ENCODE data around the gene CAST.
"Not testable (repeated sequence)": the region's sequence is repeated elsewhere in the genome, so short reads cannot be mapped to it uniquely, and the experiment has no call there.

The CAST gene

GRCh38 chr5:96785326-96786109, 123.3 kb downstream of the CAST start:
- H3K27me3 Mint-ChIP-seq (ENCODE audit: low read depth), result no peaks in the 10 kb centered on the region
- peaks cover 72% of the 10 kb centered on the region for H3K36me3 Mint-ChIP-seq (ENCODE audit: low read depth)
- no peak for DNase-seq (ENCODE audit: low spot score)
- H3K9me3 Mint-ChIP-seq, result no peaks in the 10 kb centered on the region
- H3K4me1 Mint-ChIP-seq (ENCODE audit: low read depth), result no peaks in the 10 kb centered on the region
- H3K27ac Mint-ChIP-seq, result no peak overlapping the region
- H3K4me3 Mint-ChIP-seq, result no peak overlapping the region

GRCh38 chr5:96788112-96788749, 126.1 kb downstream of the CAST start:
- no peaks in the 10 kb centered on the region for H3K9me3 Mint-ChIP-seq
- H3K36me3 Mint-ChIP-seq (ENCODE audit: low read depth), result peaks cover 70% of the 10 kb centered on the region
- no peak overlapping the region for H3K4me3 Mint-ChIP-seq
- DNase-seq (ENCODE audit: low spot score), result no peak
- peak overlapping the region; percentile 47 for H3K27ac Mint-ChIP-seq
- H3K27me3 Mint-ChIP-seq (ENCODE audit: low read depth), result no peaks in the 10 kb centered on the region
- H3K4me1 Mint-ChIP-seq (ENCODE audit: low read depth), result no peaks in the 10 kb centered on the region

- Mint-ChIP-seq H3K4me3 (no peak overlapping the region), H3K27me3 (ENCODE audit: low read depth) (no peaks in the 10 kb centered on the region), H3K9me3 (no peaks in the 10 kb centered on the region), H3K27ac (no peak overlapping the region), H3K4me1 (ENCODE audit: low read depth) (peaks cover 5% of the 10 kb centered on the region), H3K36me3 (ENCODE audit: low read depth) (peaks cover 76% of the 10 kb centered on the region)
- no peak for DNase-seq (ENCODE audit: low spot score)
Observed at GRCh38 chr5:96789794-96790330, 127.7 kb downstream of the CAST start.

- H3K4me1 Mint-ChIP-seq (ENCODE audit: low read depth), result peaks cover 14% of the 10 kb centered on the region
- no peak overlapping the region for H3K4me3 Mint-ChIP-seq
- H3K9me3 Mint-ChIP-seq, result no peaks in the 10 kb centered on the region
- H3K36me3 Mint-ChIP-seq (ENCODE audit: low read depth), result peaks cover 76% of the 10 kb centered on the region
- H3K27ac Mint-ChIP-seq, result no peak overlapping the region
- H3K27me3 Mint-ChIP-seq (ENCODE audit: low read depth), result no peaks in the 10 kb centered on the region
- no peak for DNase-seq (ENCODE audit: low spot score)
Observed at GRCh38 chr5:96790961-96791504, 128.9 kb downstream of the CAST start.

- peak overlapping the region; percentile 18 for H3K27ac Mint-ChIP-seq
- peaks cover 84% of the 10 kb centered on the region for H3K36me3 Mint-ChIP-seq (ENCODE audit: low read depth)
- H3K27me3 Mint-ChIP-seq (ENCODE audit: low read depth), result no peaks in the 10 kb centered on the region
- H3K9me3 Mint-ChIP-seq, result no peaks in the 10 kb centered on the region
- peaks cover 21% of the 10 kb centered on the region for H3K4me1 Mint-ChIP-seq (ENCODE audit: low read depth)
- H3K4me3 Mint-ChIP-seq, result no peak overlapping the region
- peak; percentile 62 for DNase-seq (ENCODE audit: low spot score)
Observed at GRCh38 chr5:96794757-96795156, 132.6 kb downstream of the CAST start.

GRCh38 chr5:96795626-96796025, 133.4 kb downstream of the CAST start:
- Mint-ChIP-seq H3K27ac (peak overlapping the region; percentile 23), H3K27me3 (ENCODE audit: low read depth) (no peaks in the 10 kb centered on the region), H3K36me3 (ENCODE audit: low read depth) (peaks cover 83% of the 10 kb centered on the region), H3K9me3 (no peaks in the 10 kb centered on the region), H3K4me3 (no peak overlapping the region), H3K4me1 (ENCODE audit: low read depth) (peaks cover 23% of the 10 kb centered on the region)
- DNase-seq (ENCODE audit: low spot score), result no peak

GRCh38 chr5:96796434-96796833, 134.3 kb downstream of the CAST start:
- no peak overlapping the region for H3K27ac Mint-ChIP-seq
- no peaks in the 10 kb centered on the region for H3K27me3 Mint-ChIP-seq (ENCODE audit: low read depth)
- no peak overlapping the region for H3K4me3 Mint-ChIP-seq
- DNase-seq (ENCODE audit: low spot score), result no peak
- peaks cover 81% of the 10 kb centered on the region for H3K36me3 Mint-ChIP-seq (ENCODE audit: low read depth)
- H3K4me1 Mint-ChIP-seq (ENCODE audit: low read depth), result peaks cover 23% of the 10 kb centered on the region
- no peaks in the 10 kb centered on the region for H3K9me3 Mint-ChIP-seq

GRCh38 chr5:96801718-96802117, 139.5 kb downstream of the CAST start:
- H3K4me3 Mint-ChIP-seq; H3K27ac Mint-ChIP-seq; DNase-seq (ENCODE audit: low spot score); H3K27me3 Mint-ChIP-seq (ENCODE audit: low read depth); H3K9me3 Mint-ChIP-seq: not testable (repeated sequence)
- Mint-ChIP-seq H3K4me1 (ENCODE audit: low read depth) (peaks cover 45% of the 10 kb centered on the region), H3K36me3 (ENCODE audit: low read depth) (peaks cover 72% of the 10 kb centered on the region)

- H3K9me3 Mint-ChIP-seq, result no peaks in the 10 kb centered on the region
- H3K4me3 Mint-ChIP-seq, result peak overlapping the region; percentile 98
- H3K27ac Mint-ChIP-seq, result peak overlapping the region; percentile 100
- H3K36me3 Mint-ChIP-seq (ENCODE audit: low read depth), result peaks cover 36% of the 10 kb centered on the region
- no peaks in the 10 kb centered on the region for H3K27me3 Mint-ChIP-seq (ENCODE audit: low read depth)
- H3K4me1 Mint-ChIP-seq (ENCODE audit: low read depth), result peaks cover 64% of the 10 kb centered on the region
- peak; percentile 55 for DNase-seq (ENCODE audit: low spot score)
Observed at GRCh38 chr5:96807075-96807654, 145.0 kb downstream of the CAST start.

- H3K9me3 Mint-ChIP-seq, result no peaks in the 10 kb centered on the region
- H3K4me3 Mint-ChIP-seq, result peak overlapping the region; percentile 98
- H3K27me3 Mint-ChIP-seq (ENCODE audit: low read depth), result no peaks in the 10 kb centered on the region
- peak overlapping the region; percentile 100 for H3K27ac Mint-ChIP-seq
- DNase-seq (ENCODE audit: low spot score), result no peak
- peaks cover 61% of the 10 kb centered on the region for H3K4me1 Mint-ChIP-seq (ENCODE audit: low read depth)
- peaks cover 25% of the 10 kb centered on the region for H3K36me3 Mint-ChIP-seq (ENCODE audit: low read depth)
Observed at GRCh38 chr5:96808541-96808828, 146.3 kb downstream of the CAST start.

- peaks cover 19% of the 10 kb centered on the region for H3K36me3 Mint-ChIP-seq (ENCODE audit: low read depth)
- peaks cover 57% of the 10 kb centered on the region for H3K4me1 Mint-ChIP-seq (ENCODE audit: low read depth)
- no peak for DNase-seq (ENCODE audit: low spot score)
Observed at GRCh38 chr5:96808868-96809558, 146.8 kb downstream of the CAST start.

GRCh38 chr5:96809921-96810320, 147.7 kb downstream of the CAST start:
- peak overlapping the region; percentile 65 for H3K4me3 Mint-ChIP-seq
- H3K27ac Mint-ChIP-seq, result peak overlapping the region; percentile 43
- H3K4me1 Mint-ChIP-seq (ENCODE audit: low read depth), result peaks cover 60% of the 10 kb centered on the region
- H3K9me3 Mint-ChIP-seq, result no peaks in the 10 kb centered on the region
- peak; percentile 40 for DNase-seq (ENCODE audit: low spot score)
- H3K36me3 Mint-ChIP-seq (ENCODE audit: low read depth), result peaks cover 14% of the 10 kb centered on the region
- no peaks in the 10 kb centered on the region for H3K27me3 Mint-ChIP-seq (ENCODE audit: low read depth)

More at GRCh38 chr5:96808868-96809558, 146.8 kb downstream of the CAST start:
- Mint-ChIP-seq H3K27me3 (ENCODE audit: low read depth) (no peaks in the 10 kb centered on the region), H3K27ac (peak overlapping the region; percentile 100), H3K9me3 (no peaks in the 10 kb centered on the region), H3K4me3 (peak overlapping the region; percentile 98)

- H3K4me1 Mint-ChIP-seq (ENCODE audit: low read depth), result peaks cover 67% of the 10 kb centered on the region
- DNase-seq (ENCODE audit: low spot score), result no peak
- no peaks in the 10 kb centered on the region for H3K9me3 Mint-ChIP-seq
- H3K36me3 Mint-ChIP-seq (ENCODE audit: low read depth), result peaks cover 4% of the 10 kb centered on the region
- H3K4me3 Mint-ChIP-seq, result no peak overlapping the region
- no peak overlapping the region for H3K27ac Mint-ChIP-seq
- no peaks in the 10 kb centered on the region for H3K27me3 Mint-ChIP-seq (ENCODE audit: low read depth)
Observed at GRCh38 chr5:96812851-96813250, 150.7 kb downstream of the CAST start.
